Mucosa of descending colon (tissue), 3 donors: ENCODE results near the gene CYB5R3. TPM values are rescaled to one million over a fixed set of nuclear protein-coding genes. Genes with fewer than 3 reads are reported as not detected.

Experiments used
- ATAC-seq: fragments of 200-7000 bp; cut with Tn5 transposase; one replicate; pipeline ENCODE4 v1.9.1; 2020; ENCODE audit warnings: mild to moderate bottlenecking, moderate library complexity
- DNase-seq, 3 donors: peaks; one replicate each; pipeline ENCODE4 v3.0.0-alpha.2; 2020
- H3K36me3 ChIP-seq: fragments of 200-600 bp; one replicate; pipeline ENCODE4 v1.8.0; 2021; ENCODE audit warnings: low read depth, mild to moderate bottlenecking
- H3K4me1 ChIP-seq: fragments of 200-600 bp; one replicate; pipeline ENCODE4 v1.8.0; 2021; ENCODE audit warnings: low read depth, mild to moderate bottlenecking
- H3K4me3 ChIP-seq: fragments of 200-600 bp; one replicate; pipeline ENCODE4 v1.8.0; 2021; ENCODE audit warnings: mild to moderate bottlenecking
- H3K9me3 ChIP-seq: fragments of 200-600 bp; one replicate; pipeline ENCODE4 v1.8.0; 2021; ENCODE audit warnings: mild to moderate bottlenecking
- intact Hi-C, 2 donors: fragments of 100-400 bp; cut with DNase I in 1 of 2; cut with micrococcal nuclease in 1 of 2; formaldehyde crosslinking; loops; one replicate each; pipeline versions ENCODE4 v1.11.0 to v1.11.1; 2022; cut with DNase I, micrococcal nuclease
- long read RNA-seq, 2 donors: library from polyadenylated mRNA; unstranded; transcript quantifications; one replicate each; pipeline ENCODE4 v2.0.0, GENCODE V29; 2019 to 2021
- total RNA-seq, 3 donors: library from RNA; stranded (reverse); fragmentation: NEBNext Ultra II Directional in 2 of 3; extraction: Animal tissue kit (Norgen Biotek cat#: 25700) in 2 of 3; gene quantifications; one replicate each; pipeline versions ENCODE4 v1.2.1 to v1.2.4, GENCODE V29; 2021 to 2023
- TF ChIP-seq, protein P1 (sequence below): fragments of 200-600 bp; IDR thresholded peaks from one replicate; pipeline ENCODE4 v1.8.0; 2022; ENCODE audit warnings: antibody characterized with exemption, mild to moderate bottlenecking
- donor health status: DM: no; HTN: no; CAD: no; lungs with moderate emphysema.
- donor health status: DM: no; HTN: no; CAD: no.
- donor health status: DM: no; HTN: yes; CAD: no.

The CYB5R3 gene
- 100 to 1,000 TPM; 139 to 211 (median 176) TPM for total RNA-seq
- long read RNA-seq, donor 1, transcript CYB5R3-204 (8 exons, 1,849 nt): minor isoform, 31 of 645 reads
- long read RNA-seq, donor 1, transcript CYB5R3-201 (9 exons, 2,124 nt): major isoform, 579 of 645 reads
- long read RNA-seq, donor 1, partial matches to known transcripts: 4 of 645 reads
- long read RNA-seq, donor 1, other reads (novel, unspliced or antisense): 26 of 645 reads
- long read RNA-seq, donor 2, transcript CYB5R3-201 (9 exons, 2,124 nt): major isoform, 238 of 284 reads
- long read RNA-seq, donor 2, partial matches to known transcripts: 4 of 284 reads
- long read RNA-seq, donor 2, other reads (novel, unspliced or antisense): 37 of 284 reads

DNA sequence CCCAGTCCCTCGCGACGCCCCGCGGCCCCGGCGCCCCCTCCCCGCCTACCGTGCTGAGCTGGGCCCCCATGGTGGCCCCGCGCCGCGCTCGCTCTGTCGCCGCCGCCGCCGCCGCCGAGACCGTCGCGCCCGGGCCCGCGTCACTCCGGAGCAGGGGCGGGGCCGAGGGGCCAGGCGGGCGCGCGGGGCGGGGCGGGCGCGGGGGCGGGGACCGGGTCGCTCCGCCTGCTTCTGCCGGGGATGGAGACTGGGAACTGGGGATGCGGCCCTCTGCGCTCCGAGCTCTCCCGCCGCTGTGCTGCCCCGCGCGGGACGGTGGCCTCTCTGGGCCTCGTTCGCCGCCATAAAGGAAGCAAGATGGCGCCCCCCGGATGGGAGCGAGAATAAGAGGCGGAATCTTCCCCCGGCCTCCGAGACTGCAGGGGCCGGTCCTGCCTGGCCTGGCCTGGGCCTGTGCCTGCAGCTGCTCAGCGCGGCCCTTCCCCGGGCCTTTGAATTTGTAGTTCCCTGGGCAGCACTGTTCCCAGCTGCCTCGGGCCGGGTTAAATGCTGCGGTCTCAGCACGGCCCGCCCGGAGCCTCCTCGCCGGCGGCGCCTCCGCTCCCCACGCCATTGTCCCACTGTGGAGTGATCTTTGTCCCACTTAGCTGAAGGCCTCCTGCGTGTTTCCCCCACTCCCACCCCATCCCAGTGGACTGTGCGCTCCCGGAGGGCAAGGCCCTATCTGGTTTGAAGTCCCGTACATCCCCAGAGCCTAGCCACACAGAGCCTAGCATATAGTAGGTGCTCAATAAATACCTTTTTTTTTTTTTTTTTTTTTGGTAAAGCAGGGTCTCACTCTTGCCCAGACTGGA, at the start of gene CYB5R3:
Gene CYB5R3 (minus strand): TSS at position 147 of the 854 bp plus-strand sequence. CDS start 77 bp downstream, at position 70.
- DNase-seq (peak; percentile 85 to 90 (median 90)), ATAC-seq (peak; percentile 72)
- Histone ChIP-seq H3K9me3 (no peaks in the 10 kb centered on the region), H3K36me3 (no peaks in the 10 kb centered on the region), H3K4me1 (peaks cover 45% of the 10 kb centered on the region), H3K4me3 (peak within 1 kb of the TSS; percentile 57)
- intact Hi-C loops: no loop called here
- TF ChIP-seq, protein P1, sequence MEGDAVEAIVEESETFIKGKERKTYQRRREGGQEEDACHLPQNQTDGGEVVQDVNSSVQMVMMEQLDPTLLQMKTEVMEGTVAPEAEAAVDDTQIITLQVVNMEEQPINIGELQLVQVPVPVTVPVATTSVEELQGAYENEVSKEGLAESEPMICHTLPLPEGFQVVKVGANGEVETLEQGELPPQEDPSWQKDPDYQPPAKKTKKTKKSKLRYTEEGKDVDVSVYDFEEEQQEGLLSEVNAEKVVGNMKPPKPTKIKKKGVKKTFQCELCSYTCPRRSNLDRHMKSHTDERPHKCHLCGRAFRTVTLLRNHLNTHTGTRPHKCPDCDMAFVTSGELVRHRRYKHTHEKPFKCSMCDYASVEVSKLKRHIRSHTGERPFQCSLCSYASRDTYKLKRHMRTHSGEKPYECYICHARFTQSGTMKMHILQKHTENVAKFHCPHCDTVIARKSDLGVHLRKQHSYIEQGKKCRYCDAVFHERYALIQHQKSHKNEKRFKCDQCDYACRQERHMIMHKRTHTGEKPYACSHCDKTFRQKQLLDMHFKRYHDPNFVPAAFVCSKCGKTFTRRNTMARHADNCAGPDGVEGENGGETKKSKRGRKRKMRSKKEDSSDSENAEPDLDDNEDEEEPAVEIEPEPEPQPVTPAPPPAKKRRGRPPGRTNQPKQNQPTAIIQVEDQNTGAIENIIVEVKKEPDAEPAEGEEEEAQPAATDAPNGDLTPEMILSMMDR: no peak

GRCh38 chr22:42697542-42698013, 48.4 kb upstream of the CYB5R3 start:
- ATAC-seq (peak; percentile 89), DNase-seq (peak; percentile 43 to 81 (median 64))
- Histone ChIP-seq H3K4me3 (no peak overlapping the region), H3K9me3 (no peaks in the 10 kb centered on the region), H3K36me3 (no peaks in the 10 kb centered on the region), H3K4me1 (peaks cover 2% of the 10 kb centered on the region)
- TF ChIP-seq, protein P1: no peak
- intact Hi-C loops: no loop called here

DNA sequence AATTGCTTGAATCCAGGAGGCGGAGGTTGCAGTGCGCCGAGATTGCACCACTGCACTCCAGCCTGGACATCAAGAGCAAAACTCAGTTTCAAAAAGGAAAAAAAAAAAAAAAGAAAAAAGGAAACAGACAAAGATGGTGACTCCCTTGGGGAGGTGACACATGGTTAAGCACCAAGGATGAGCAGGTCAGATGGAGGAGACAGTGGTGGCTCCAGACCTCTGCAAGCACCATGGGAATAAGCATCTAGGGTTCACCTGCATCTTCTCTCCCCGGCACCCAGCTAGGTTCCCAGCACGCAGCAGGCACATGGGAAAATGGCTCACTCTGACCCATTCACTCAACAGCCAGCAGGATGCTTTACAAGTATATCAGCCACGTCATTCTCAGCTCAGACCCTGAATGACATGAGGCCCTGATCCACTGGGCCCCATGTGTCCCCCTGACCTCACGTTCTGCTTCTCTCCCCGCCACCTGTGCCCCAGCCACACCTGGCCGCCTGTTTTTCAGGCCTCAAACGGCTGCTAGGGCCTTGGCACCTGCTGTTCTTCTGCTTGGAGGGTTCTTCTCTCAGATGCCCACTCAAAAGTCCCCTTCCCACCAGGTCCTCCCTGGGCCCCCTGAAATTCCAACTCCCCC, 47.3 kb upstream of the CYB5R3 start:
- peak in 1 of 3 donors; percentile 34 for DNase-seq
- H3K4me1 ChIP-seq: peaks cover 2% of the 10 kb centered on the region

GRCh38 chr22:42695294-42695693, 46.1 kb upstream of the CYB5R3 start:
- Histone ChIP-seq H3K36me3 (no peaks in the 10 kb centered on the region), H3K4me3 (no peak overlapping the region), H3K4me1 (peaks cover 2% of the 10 kb centered on the region), H3K9me3 (no peaks in the 10 kb centered on the region)
- intact Hi-C loops: no loop called here
- ATAC-seq (no peak), DNase-seq (peak in 1 of 3 donors; percentile 40)
- TF ChIP-seq, protein P1: no peak

More for the DNA sequence above, 47.3 kb upstream of the CYB5R3 start:
- Histone ChIP-seq H3K4me3 (no peak overlapping the region), H3K36me3 (no peaks in the 10 kb centered on the region), H3K9me3 (no peaks in the 10 kb centered on the region)
- TF ChIP-seq, protein P1: no peak
- ATAC-seq: no peak
- intact Hi-C loops: no loop called here
